ENCODE results near the gene ZNF627.
A peak's percentile ranks its signal among the peaks of the same experiment; 100 is the strongest.
"Not testable (repeated sequence)": the region's sequence is repeated elsewhere in the genome, so short reads cannot be mapped to it uniquely, and the experiment has no call there.

ZNF627 gene

GRCh38 chr19:11566164-11566563 is 31.1 kb upstream of the ZNF627 start:
- DNase-seq (ENCODE audit: low read depth) = no peak
- no peak for TF ChIP-seq CTCF (IDR thresholded peaks at IDR 0.05; ENCODE audit: insufficient read depth, low read depth, low read length, missing control alignments)

GRCh38 chr19:11570039-11570462 is 27.2 kb upstream of the ZNF627 start:
- no peak for TF ChIP-seq CTCF (IDR thresholded peaks at IDR 0.05; ENCODE audit: insufficient read depth, low read depth, low read length, missing control alignments)

More at GRCh38 chr19:11566164-11566563, 31.1 kb upstream of the ZNF627 start:
- no peak overlapping the region for H3K4me3 ChIP-seq (ENCODE audit: low read length)

GRCh38 chr19:11573354-11573753 is 23.9 kb upstream of the ZNF627 start:
- DNase-seq (ENCODE audit: low read depth); H3K4me3 ChIP-seq (ENCODE audit: low read length): not testable (repeated sequence)

More at GRCh38 chr19:11570039-11570462, 27.2 kb upstream of the ZNF627 start:
- DNase-seq (ENCODE audit: low read depth) = no peak
- no peak overlapping the region for H3K4me3 ChIP-seq (ENCODE audit: low read length)

- H3K4me3 ChIP-seq (ENCODE audit: low read length); DNase-seq (ENCODE audit: low read depth): not testable (repeated sequence)
Observed at GRCh38 chr19:11573763-11574162, 23.5 kb upstream of the ZNF627 start.

- no peak overlapping the region for H3K4me3 ChIP-seq (ENCODE audit: low read length)
- no peak for DNase-seq (ENCODE audit: low read depth)
- no peak for TF ChIP-seq CTCF (IDR thresholded peaks at IDR 0.05; ENCODE audit: insufficient read depth, low read depth, low read length, missing control alignments)
Observed at GRCh38 chr19:11574689-11575088, 22.6 kb upstream of the ZNF627 start.

GRCh38 chr19:11576227-11576626 is 21.1 kb upstream of the ZNF627 start:
- TF ChIP-seq CTCF (IDR thresholded peaks at IDR 0.05; ENCODE audit: insufficient read depth, low read depth, low read length, missing control alignments) = no peak
- no peak for DNase-seq (ENCODE audit: low read depth)
- no peak overlapping the region for H3K4me3 ChIP-seq (ENCODE audit: low read length)

GRCh38 chr19:11577451-11578257 is 19.6 kb upstream of the ZNF627 start, which contains the start of gene ACP5:
Gene ACP5, minus strand, starts transcription at chr19:11577645. Its CDS starts 328 bp downstream, at chr19:11577317.
- peak; percentile 76 for DNase-seq (ENCODE audit: low read depth)
- H3K4me3 ChIP-seq (ENCODE audit: low read length) = peak within 1 kb of the TSS; percentile 18
- TF ChIP-seq CTCF (IDR thresholded peaks at IDR 0.05; ENCODE audit: insufficient read depth, low read depth, low read length, missing control alignments) = no peak

All from epithelial cell of esophagus (primary cell).